HEK293T (cell line): ENCODE results near the gene MMGT1.

Source experiments
- ARNT ChIP-seq: fragments of 450-650 bp; IDR thresholded peaks from 2 replicates; pipeline ENCODE4 v1.6.1; 2017; ENCODE audit warnings: mild to moderate bottlenecking
- BHLHE40 ChIP-seq: fragments of 450-650 bp; IDR thresholded peaks from 2 replicates; pipeline ENCODE4 v1.6.1; 2016; ENCODE audit warnings: mild to moderate bottlenecking, moderate library complexity, borderline replicate concordance
- CTBP1 ChIP-seq: fragments of 450-650 bp; IDR thresholded peaks from 2 replicates; pipeline ENCODE4 v1.6.1; 2016; ENCODE audit warnings: borderline replicate concordance
- ELF4 ChIP-seq: fragments of 450-650 bp; IDR thresholded peaks from 2 replicates; pipeline ENCODE4 v1.6.1; 2017; ENCODE audit warnings: antibody characterized with exemption
- FOXA1 ChIP-seq: fragments of 450-650 bp; IDR thresholded peaks from 2 replicates; pipeline ENCODE4 v1.6.1; 2016; ENCODE audit warnings: mild to moderate bottlenecking
- FOXK2 ChIP-seq: fragments of 450-650 bp; IDR thresholded peaks from 2 replicates; pipeline ENCODE4 v1.6.1; 2016; ENCODE audit warnings: mild to moderate bottlenecking
- FOXM1 ChIP-seq: fragments of 450-650 bp; IDR thresholded peaks from 2 replicates; pipeline ENCODE4 v1.6.1; 2017; ENCODE audit warnings: mild to moderate bottlenecking, borderline replicate concordance
- HDGF ChIP-seq: fragments of 450-650 bp; IDR thresholded peaks from 2 replicates; pipeline ENCODE4 v1.6.1; 2017; ENCODE audit warnings: antibody characterized with exemption, borderline replicate concordance
- L3MBTL2 ChIP-seq: fragments of 450-650 bp; conservative IDR thresholded peaks from 2 replicates; pipeline ENCODE4 v1.6.1; 2016; ENCODE audit warnings: mild to moderate bottlenecking
- LEF1 ChIP-seq: fragments of 450-650 bp; IDR thresholded peaks from 2 replicates; pipeline ENCODE4 v1.6.1; 2017; ENCODE audit warnings: mild to moderate bottlenecking, borderline replicate concordance
- PKNOX1 ChIP-seq: fragments of 450-650 bp; IDR thresholded peaks from 2 replicates; pipeline ENCODE4 v1.6.1; 2016
- TARDBP ChIP-seq: fragments of 450-650 bp; IDR thresholded peaks from 2 replicates; pipeline ENCODE4 v1.6.1; 2016
- ZNF384 ChIP-seq: fragments of 450-650 bp; IDR thresholded peaks from 2 replicates; pipeline ENCODE4 v1.6.1; 2016

- TF ChIP-seq TARDBP, result no peak
- TF ChIP-seq CTBP1, result no peak
- TF ChIP-seq PKNOX1, result no peak
- no peak for TF ChIP-seq FOXA1
- no peak for TF ChIP-seq BHLHE40
- no peak for TF ChIP-seq ELF4
- TF ChIP-seq FOXK2, result no peak
- TF ChIP-seq ZNF384, result no peak
- no peak for TF ChIP-seq ARNT
- no peak for TF ChIP-seq HDGF
- TF ChIP-seq FOXM1, result no peak
- no peak for TF ChIP-seq LEF1
- no peak for TF ChIP-seq L3MBTL2
Observed at GRCh38 chrX:136021160-136021559, 47.4 kb upstream of the MMGT1 start.
